DMS 273 (cell line): ENCODE data around the gene LENG8.
A peak's percentile ranks its signal among the peaks of the same experiment; 100 is the strongest.
"Not testable (repeated sequence)": the region's sequence is repeated elsewhere in the genome, so short reads cannot be mapped to it uniquely, and the experiment has no call there.

Experiments
- DNase-seq: peaks from one replicate; lab custom pipeline; 2025; ENCODE audit not compliant: unreplicated experiment; lab: John Stamatoyannopoulos, UW

The LENG8 gene

DNA sequence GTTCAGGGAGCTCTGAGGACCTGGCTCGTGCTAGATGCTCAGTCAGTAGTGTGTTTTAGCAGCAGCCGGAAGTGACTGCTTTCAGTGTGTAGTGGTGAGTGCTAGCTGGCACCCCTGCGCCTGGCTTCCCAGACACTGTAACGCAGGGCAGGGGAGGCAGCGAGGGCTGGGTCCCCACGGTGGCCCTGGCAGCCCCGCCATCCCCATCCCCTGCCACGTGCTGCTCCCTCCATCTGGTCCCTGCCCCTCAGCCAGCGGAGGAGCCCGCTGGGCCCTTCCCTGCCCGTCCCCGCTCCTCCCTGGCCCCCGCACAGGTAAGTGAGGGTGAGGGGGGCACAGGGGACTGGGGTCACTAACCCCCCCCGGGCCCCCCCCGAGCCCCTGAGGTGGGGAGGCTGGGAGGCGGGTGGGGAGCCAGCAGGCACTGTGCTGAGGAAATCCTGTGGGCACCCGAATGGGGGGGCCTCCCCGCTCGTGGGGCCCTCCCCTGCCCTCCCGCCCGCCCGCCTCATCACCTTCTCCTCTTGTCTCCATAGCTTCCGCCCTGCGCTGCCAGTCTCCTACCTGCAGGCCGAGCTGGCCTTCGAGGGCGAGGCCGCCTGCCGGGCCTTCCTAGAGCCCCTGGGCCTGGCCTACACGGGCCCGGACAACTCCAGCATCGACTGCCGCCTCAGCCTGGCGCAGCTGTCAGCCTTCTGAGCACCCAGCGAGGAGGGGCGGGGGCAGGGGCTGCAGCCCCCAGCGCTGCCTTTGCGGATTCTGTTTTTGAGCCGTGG lies 11.4 kb downstream of the LENG8 start:
- no peak for DNase-seq

- DNase-seq: no peak
These were observed 12.2 kb downstream of the LENG8 start for GRCh38 chr19:54461210-54461609.

DNA sequence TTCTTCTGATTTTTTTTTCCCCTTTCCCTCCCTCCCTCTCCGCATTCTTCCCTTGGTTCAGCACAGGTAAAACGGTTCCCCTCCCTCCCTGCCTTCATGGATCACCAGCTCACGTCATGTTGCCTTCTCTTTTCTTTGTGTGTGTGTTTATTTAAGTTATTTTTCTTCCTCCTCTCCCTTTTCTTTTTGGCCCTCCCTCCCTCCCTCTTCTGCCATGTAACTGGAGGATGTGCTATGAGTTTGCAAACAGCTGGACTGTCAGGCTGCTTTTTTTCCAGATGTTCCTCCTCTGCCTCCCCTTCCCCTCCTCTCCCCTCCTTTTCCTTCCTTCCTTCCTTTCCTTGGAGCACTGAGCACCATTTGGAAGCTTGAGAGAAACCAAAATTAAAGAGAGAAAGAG lies 12.6 kb downstream of the LENG8 start:
- DNase-seq: no peak

- DNase-seq: peak; percentile 45
These were observed 13.2 kb downstream of the LENG8 start for GRCh38 chr19:54462047-54462654.

DNA sequence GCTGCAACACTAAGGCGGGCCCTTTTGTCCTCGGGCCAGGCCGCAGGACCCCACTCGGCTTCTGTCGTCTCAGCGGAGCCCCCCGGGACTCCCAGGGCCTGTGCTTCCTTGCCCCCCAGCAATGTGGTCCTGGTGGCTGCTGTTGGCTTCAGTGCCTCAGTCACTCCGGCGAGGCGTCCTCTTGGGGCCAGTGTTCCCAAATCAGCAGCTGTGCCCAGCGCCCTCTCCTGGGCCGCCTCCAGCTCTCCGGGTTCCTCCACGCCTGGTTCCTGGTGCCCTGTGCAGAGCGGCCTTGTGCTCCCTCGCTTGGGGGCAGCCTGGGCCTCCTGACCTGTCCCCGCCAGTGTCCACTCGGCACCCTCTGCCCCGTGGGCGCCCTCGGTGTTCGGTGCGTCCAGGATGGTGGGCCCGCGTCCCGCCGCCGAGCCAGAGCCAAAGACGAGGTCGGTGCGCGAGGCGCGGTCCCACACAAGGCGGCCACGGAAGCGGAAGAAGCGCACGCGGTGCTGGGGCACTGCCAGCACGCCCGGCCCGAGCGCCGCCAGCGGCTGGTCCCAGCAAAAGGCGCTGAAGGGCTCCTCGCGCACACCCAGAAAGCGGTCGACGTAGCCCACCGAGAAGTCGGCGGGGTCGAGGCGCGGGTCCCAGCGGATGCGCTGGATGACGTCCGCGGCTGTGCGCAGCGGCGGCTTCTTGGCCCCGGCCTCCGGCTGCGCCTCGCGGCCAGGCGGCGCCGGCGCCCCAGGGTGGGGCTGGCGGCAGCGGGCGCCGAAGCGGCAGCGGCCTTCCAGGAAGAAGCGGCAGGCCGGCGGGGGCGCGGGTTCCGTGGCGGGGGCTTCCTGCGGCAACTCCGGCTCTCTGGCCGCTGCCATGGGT lies 13.9 kb downstream of the LENG8 start:
- peak; percentile 83 for DNase-seq

GRCh38 chr19:54463531-54464043 lies 14.6 kb downstream of the LENG8 start, which contains the start of gene LENG9:
Gene LENG9 (minus strand): TSS chr19:54463778. CDS start chr19:54463526, 252 bp downstream.
- peak; percentile 97 for DNase-seq

DNA sequence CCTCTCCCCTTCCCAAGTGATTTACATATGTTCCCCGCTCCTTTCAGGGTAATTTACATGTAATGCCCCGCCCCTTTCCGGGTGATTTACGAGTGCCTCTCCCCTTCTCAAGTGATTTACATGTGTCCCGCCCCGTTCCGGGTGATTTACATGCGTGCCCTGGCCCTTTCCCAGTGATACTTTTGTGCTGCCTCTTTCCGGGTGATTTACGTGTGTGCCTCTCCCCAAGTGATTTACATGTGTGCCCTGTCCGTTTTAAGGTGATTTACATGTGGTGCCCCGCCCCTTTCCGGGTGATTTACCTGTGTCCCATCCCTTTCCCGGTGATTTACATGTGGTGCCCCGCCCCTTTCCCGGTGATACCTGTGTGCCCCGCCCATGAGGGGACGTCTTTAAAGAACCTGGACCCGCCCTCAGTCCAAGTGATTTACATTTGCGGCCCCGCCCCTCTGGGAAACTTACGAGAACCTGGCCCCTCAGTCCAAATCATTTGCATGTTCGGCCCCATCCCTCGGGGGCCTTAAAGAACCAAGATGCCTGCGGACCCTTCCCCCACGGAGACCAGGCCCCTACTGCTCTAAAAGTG lies 15.1 kb downstream of the LENG8 start:
- DNase-seq: peak; percentile 93

DNA sequence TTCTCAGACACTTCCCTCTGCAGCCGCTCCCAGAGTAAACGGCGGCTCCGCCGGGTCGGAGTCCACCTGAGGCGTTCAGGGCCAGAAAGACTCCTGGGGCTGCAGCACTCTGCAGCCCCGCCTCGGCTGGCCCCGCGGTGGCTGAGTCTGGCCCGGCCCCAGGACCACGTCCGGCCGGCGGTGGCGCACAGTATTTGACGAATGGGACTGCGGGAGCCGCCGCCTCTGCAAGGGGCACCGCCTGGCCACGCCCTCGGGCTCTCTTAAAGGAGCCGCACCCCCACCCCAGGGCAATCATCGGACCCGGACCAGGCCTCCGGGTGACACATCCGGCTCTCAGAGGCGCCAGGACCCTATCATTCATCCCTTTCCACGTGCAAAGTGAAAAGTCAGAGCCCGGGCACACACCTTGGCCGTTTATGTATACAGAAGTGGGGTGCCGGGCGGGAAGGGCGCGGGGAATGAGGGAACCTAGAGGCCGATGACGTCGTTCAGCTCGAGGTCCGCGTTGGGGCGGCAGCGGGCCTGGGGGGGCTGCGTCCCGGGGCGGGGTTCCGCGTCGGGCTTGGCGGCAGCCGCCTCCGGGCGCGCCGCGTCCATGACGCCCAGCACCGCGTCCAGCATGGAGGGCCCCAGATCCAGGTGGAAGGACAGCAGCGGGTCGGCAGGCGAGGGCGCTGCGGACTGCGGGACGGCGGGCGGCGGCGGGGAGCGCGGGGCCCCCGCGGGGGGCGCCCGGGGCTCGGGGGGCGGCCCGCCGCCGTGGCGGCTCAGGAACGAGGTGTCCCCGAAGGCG lies 15.8 kb downstream of the LENG8 start:
- peak; percentile 88 for DNase-seq

DNA sequence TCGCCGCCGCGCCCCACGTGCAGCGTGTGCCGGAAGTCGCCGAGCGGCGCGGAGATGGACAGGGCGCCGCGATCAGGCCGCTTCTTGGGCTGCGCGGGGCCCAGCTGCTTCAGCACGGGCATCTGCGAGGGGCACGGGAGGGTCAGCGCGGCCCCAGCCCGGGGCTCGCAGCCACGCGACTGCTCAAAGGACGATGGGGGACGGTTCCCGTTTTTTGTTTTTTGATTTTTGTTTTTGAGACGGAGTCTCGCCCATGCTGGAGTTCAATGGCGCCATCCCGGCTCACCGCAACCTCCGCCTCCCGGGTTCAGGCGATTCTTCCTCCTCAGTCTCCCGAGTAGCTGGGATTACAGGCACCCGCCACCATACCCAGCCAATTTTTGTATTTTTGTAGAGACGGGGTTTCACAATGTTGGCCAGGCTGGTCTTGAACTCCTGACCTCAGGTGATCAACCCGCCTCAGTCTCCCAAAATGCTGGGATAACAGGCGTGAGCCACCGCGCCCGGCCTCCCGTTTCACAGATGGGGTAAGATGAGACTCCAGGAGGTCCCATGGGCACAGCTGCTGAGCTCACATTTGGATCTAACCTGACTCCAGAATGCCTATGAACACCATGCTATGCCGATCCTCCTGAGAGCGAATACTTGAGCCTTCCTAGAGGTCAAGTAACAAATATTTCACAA lies 16.6 kb downstream of the LENG8 start:
- peak; percentile 26 for DNase-seq

DNA sequence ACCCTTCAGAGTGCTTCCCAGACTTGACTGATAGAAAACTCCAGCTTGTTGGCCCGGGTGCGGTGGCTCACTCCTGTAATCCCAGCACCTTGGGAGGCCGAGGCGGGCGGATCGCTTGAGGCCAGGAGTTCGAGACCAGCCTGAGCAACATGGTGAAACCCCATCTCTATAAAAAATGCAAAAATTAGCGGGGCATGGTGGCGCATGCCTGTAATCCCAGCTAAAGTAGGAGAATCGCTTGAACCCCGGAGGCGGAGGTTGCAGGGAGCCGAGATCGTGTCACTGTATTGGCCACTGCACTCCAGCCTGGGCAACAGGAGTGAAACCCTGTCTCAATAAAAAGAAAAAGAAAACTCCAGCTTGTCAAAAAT lies 17.1 kb downstream of the LENG8 start:
- DNase-seq: not testable (repeated sequence)

- DNase-seq: peak; percentile 44
These were observed 20.5 kb downstream of the LENG8 start for GRCh38 chr19:54469496-54469934.

DNA sequence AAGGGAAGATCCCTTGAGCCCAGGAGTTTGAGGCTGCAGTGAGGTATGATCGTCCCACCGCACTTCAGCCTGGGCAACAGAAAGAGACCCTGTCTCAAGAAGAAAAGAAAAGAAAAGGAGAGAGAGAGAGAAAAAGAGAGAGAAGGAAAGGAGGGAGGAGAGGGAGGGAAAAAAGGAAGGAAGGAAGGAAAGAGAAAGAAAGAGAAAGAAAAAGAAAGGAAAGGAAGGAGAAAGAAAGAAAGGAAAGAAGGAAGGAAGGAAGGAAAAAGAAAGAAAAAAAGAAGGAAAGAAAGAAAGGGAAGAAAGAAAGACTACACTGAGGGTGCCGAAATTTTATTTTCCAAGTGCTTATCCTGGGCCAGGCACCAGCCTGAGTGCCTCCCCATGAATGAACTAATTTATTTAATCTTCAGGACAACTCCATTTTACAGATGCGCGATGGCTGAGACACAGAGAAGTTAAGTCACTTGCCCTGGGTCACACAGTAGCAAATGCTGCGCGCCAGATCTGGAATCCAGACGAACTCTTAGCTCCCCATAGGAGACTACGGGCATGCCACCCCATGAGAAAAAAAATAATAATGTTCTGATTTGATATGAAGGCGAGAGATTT lies 21.4 kb downstream of the LENG8 start:
- no peak for DNase-seq

GRCh38 chr19:54470991-54471782 lies 22.2 kb downstream of the LENG8 start:
- no peak for DNase-seq

DNA sequence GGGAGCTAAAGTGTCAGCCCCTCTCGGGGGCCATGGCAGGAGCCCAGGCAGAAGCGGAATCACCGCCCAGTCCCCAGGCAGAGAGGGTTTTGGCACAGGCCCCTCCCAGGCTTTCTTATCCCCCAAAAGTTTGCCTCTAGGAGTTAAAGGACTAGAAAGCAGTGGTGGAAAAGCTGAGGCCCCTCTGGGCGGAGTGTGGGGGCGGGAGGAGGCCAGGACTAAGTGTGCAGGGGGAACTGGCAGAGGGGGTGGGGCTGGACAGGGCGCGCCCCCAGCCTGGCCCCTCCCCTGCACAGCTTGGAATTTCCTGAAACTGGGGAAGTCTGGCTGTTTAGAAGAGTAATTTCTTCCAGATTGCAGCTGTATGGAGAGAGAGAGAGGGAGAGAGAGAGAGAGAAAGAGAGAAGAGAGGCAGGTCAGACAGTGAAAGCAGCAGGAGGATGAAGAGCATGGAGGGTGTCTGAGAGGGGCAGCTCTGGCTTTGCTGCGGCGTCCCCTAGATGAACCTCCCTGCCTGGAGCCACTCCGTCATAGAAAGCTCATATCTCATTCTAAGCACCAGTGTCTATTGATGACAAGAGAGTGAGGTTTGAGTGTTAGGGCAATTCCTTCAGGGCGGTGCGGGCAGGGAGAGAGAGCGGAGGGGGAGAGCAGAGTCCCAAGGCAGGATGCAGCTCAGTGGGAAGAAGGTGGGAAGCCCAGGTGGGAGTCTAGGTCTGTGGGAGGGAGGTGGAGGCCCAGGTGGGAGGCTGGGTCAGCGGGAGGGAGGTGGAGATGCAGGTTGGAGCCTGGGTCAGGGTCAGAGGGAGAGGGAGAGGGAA lies 24.3 kb downstream of the LENG8 start, which contains the start of gene CDC42EP5:
TSS of gene CDC42EP5 (minus strand) at position 226 of the 821 bp plus-strand sequence. CDS start 7,749 bp downstream, outside the sequence.
- DNase-seq: no peak

GRCh38 chr19:54473892-54474372 lies 24.9 kb downstream of the LENG8 start:
- DNase-seq: no peak

DNA sequence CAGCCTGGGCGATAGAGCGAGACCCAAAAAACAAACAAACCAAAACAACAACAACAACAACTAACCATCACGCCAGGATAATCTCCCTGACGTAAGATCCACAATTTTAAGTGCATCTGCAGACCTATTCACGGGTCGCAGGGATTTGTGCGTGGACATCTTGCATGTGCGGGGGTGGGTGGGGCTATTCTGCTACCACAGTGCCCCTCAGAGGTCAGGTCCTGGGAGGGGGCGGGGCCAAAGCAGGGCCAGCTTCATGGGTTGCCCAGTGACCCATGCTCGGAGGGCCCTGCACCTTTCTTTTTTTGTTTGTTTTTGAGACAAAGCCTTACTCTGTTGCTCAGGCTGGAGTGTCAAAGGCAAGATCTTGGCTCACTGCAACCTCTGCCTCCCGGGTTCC lies 26.7 kb downstream of the LENG8 start:
- no peak for DNase-seq

DNA sequence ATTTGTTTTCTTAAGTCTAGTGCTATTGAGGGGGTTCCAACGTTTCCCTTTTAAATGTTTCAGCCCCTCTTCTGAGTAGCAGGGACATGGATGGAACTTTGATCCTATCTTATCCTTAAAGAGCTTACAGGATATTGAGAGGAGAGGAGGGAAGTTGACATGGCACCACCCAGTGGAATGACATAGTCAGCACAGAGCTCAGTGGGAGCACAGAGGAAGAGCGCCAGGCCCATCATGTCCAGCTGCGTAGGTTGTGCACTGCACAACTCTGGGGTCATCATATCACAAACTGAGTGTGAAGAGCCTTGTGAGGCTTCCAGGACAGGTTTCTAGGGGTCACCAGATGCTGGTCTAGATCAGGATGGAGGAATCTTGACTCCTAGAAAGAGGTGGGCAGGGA lies 28.7 kb downstream of the LENG8 start:
- no peak for DNase-seq
